ENCODE data around the gene NELFE.
"Not testable (repeated sequence)": the region's sequence is repeated elsewhere in the genome, so short reads cannot be mapped to it uniquely, and the experiment has no call there.

- TF ChIP-seq, protein P1, sequence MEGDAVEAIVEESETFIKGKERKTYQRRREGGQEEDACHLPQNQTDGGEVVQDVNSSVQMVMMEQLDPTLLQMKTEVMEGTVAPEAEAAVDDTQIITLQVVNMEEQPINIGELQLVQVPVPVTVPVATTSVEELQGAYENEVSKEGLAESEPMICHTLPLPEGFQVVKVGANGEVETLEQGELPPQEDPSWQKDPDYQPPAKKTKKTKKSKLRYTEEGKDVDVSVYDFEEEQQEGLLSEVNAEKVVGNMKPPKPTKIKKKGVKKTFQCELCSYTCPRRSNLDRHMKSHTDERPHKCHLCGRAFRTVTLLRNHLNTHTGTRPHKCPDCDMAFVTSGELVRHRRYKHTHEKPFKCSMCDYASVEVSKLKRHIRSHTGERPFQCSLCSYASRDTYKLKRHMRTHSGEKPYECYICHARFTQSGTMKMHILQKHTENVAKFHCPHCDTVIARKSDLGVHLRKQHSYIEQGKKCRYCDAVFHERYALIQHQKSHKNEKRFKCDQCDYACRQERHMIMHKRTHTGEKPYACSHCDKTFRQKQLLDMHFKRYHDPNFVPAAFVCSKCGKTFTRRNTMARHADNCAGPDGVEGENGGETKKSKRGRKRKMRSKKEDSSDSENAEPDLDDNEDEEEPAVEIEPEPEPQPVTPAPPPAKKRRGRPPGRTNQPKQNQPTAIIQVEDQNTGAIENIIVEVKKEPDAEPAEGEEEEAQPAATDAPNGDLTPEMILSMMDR (IDR thresholded peaks at IDR 0.05) = not testable (repeated sequence)
- not testable (repeated sequence) for TF ChIP-seq POLR2A (IDR thresholded peaks at IDR 0.05)
Measured at GRCh38 chr6:31976065-31976464, 17.3 kb upstream of the NELFE start.

Measured in lower leg skin (tissue), 3 donors.